NCI-H187 treated with DMSO at 0.1 percent for 48 hours (cell line): ENCODE data around the gene IFNK.
"Not testable (repeated sequence)": the region's sequence is repeated elsewhere in the genome, so short reads cannot be mapped to it uniquely, and the experiment has no call there.

Experiments
- DNase-seq: peaks from one replicate; lab custom pipeline; 2025; lab: John Stamatoyannopoulos, UW

Gene IFNK

GRCh38 chr9:27524236-27524635 lies at the start of gene IFNK:
IFNK (plus strand) TSS chr9:27524290; CDS start chr9:27524337, 47 bp downstream.
- no peak for DNase-seq

- no peak for DNase-seq
These were observed 49.8 kb upstream of the IFNK start for GRCh38 chr9:27474305-27474704.

- DNase-seq = no peak
These were observed 49.0 kb upstream of the IFNK start for GRCh38 chr9:27475057-27475595.

DNA sequence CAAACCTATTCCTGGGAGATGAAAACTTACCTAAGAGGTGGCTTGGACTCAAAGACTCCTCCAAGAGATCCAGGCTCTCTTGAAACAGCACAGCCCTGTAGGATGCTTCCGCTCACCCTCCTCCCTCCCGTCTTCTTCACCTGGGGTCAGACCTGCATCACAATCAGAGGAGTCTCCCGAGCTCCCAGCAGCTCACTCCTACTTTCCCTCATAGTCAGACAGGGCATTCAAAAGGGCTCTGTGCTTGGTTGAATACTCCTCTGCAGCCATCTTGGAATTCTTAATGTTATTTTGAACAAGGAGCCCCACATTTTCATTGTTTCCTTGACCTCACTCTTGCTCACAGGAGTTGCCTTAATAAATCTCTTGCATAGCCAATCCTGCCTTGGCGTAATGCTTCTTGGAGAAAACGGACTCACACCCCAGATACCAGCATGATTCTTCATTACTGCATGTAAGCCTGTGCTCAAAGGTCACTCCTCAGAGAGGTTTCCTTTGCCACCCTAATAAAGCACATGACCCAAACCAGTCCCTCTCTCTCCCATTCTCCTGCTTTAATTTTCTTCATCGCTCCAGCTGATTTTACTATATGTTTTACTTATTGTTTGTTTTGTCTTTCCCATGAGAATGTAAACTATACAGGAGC lies 47.1 kb upstream of the IFNK start:
- no peak for DNase-seq

DNA sequence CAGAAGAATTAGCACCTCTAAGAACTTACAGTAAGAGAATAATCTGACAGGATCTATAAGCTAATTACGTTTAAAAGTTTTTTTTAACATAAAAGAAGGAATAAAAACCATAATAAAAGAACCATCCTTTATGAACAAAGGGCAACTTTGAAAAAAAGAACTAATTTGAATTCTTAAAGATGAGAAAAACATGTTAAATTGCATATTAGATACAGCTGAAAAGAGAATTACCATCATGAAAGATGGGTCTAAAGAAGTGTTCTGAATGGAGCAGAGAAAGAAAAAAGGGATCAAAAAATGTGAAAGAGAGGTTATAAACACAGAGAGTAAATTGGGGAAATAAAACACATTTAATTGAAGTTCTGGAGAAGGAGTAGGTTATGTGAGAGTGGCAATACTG lies 45.8 kb upstream of the IFNK start:
- DNase-seq = no peak

- DNase-seq = no peak
These were observed 41.4 kb upstream of the IFNK start for GRCh38 chr9:27482709-27483108.

GRCh38 chr9:27483576-27483975 lies 40.5 kb upstream of the IFNK start:
- no peak for DNase-seq

DNA sequence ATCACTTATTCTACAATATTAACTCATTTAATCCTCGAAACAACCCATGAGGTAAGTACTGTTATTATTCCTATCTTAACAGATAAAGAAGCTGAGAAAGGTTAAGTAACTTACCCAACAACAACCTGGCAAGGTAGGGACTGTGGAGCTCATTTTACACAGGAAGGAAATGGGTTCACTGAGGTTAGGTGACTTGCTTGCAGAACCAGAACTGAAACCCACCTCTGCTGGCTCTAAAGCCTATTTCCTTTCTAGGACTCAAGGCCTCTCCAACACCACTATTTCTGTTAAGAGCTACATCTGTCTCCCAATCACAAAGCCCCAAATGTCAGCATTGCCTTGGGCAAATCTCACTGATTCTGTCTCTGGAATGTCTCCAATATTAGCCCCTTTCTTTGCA lies 38.9 kb upstream of the IFNK start:
- no peak for DNase-seq

GRCh38 chr9:27487128-27487640 lies 36.9 kb upstream of the IFNK start:
- no peak for DNase-seq

GRCh38 chr9:27487927-27488326 lies 36.2 kb upstream of the IFNK start:
- DNase-seq = no peak

- DNase-seq = no peak
These were observed 34.8 kb upstream of the IFNK start for GRCh38 chr9:27489087-27489876.

DNA sequence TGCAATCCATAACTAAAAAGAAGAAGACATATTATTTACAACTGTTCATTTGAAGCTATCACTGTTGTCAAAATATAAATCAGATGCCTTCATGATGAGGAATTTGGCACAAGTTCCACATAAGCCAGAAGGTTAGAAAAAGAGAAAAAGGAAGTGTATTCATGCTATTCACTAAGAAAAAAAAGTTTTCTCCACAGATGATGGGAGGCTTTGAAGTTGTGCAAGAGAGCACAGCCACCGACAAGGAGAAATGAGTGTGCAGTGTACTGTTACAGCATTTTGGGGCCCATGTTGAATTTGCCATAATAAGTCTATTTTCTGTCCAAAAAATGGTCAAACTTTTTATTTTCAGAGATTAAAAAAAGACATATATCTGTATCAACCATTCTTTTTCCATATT lies 32.9 kb upstream of the IFNK start:
- DNase-seq = no peak

DNA sequence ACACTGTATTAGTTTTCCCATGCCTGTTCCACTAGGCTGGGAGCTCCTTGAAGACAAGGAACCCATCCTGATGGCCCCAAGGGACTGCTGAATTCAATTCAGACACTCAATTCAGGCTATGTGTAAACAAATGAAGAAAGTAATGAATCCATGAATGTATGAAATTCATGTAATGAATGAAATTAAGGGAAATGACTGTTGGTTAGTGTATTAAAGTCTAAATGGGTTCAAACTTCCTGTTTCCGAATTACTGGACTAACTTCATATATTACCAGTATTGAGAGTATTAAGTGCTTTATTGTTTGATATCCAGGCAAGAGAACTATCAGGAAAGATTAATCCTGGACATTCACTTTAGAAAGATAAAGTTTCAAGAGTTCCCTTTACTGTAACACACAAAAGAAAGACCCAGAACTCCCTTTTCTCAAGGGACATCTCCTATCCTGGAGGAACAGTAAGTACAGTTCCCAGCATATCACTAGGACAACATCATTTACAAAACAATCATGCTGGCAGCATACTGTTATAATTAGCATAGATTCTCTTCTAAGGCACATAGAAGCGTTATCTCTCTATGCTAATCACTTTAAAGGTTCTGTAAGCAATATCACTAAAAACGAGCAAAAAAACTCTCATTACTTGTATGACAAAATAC lies 28.5 kb upstream of the IFNK start:
- DNase-seq = no peak

- no peak for DNase-seq
These were observed 28.0 kb upstream of the IFNK start for GRCh38 chr9:27496135-27496504.

- DNase-seq = no peak
These were observed 26.1 kb upstream of the IFNK start for GRCh38 chr9:27497883-27498417.

- no peak for DNase-seq
These were observed 24.6 kb upstream of the IFNK start for GRCh38 chr9:27499451-27499850.

- not testable (repeated sequence) for DNase-seq
These were observed 23.2 kb upstream of the IFNK start for GRCh38 chr9:27500902-27501301.

DNA sequence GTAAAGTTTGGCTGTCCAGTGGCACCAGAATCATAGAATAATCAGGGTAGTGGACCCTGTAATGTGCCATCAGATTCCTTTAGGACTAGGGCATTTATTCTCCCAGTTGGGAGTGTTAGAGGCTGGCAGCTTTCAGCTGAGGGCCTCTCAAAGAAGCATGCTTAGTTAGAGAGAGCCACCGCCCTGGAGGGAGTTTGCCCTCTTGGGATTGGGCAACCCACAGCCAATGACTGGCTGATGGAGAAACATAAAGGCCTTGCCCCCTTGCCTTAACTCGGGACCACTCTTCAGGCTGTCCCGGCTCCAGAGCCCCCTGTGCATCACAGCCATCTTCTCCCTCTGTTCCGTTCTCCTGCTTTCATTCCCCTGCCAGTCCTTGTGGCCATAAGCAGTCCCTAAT lies 20.5 kb upstream of the IFNK start:
- no peak for DNase-seq

- DNase-seq = no peak
These were observed 19.8 kb upstream of the IFNK start for GRCh38 chr9:27504259-27504658.

- DNase-seq = no peak
These were observed 18.3 kb upstream of the IFNK start for GRCh38 chr9:27505744-27506161.

DNA sequence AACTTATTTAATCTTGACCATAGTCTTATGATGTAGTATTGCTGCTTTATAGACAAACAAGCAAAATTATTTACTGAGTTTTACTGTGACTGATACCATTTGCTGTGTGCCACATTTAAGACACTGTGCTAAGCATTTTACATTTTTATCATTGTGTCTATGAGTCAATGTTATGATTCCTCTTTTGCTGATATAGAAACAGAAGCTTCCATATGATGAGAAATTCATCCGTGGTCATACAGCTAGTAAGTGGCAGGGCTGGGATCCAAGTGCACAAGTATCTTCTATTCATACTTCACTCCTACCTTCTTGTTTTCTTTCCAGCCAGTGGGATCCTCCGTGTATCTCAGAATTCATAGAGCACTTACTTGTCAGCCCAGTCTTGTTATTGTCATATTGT lies 17.1 kb upstream of the IFNK start:
- no peak for DNase-seq

DNA sequence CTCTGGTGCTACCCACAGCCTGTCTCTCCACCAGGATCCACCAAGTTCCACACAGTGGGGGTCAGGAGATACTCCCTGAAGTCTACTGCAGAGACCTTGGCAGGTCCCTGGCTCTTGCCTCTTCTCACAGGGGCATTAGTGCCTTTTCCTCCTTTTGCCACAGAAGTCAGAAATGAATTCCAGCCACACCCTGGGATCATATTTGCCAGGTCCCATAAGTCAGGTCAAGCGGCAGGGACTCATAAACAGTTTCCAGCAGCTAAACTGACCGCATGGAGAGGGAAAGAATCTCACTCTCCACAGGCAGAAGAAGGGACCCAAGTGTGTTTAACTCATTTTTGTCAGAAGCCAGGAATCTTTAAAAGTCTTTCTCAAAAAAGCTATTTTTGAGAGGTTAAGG lies 13.3 kb upstream of the IFNK start:
- DNase-seq = no peak
